NCI-H748 treated with DMSO at 0.1 percent for 48 hours (cell line): ENCODE measurements around the gene SGMS1.
"Not testable (repeated sequence)": the region's sequence is repeated elsewhere in the genome, so short reads cannot be mapped to it uniquely, and the experiment has no call there.

Source experiments
- DNase-seq: peaks from one replicate; lab custom pipeline; 2025; lab: John Stamatoyannopoulos, UW

Gene SGMS1

GRCh38 chr10:50304660-50305059, 319.1 kb downstream of the SGMS1 start:
- no peak for DNase-seq

GRCh38 chr10:50299948-50300669, 323.6 kb downstream of the SGMS1 start:
- DNase-seq = no peak

- no peak for DNase-seq
These were observed 328.4 kb downstream of the SGMS1 start for GRCh38 chr10:50295367-50295766.

- DNase-seq = no peak
These were observed 329.2 kb downstream of the SGMS1 start for GRCh38 chr10:50294582-50294981.

GRCh38 chr10:50293513-50294313, 330.0 kb downstream of the SGMS1 start:
- no peak for DNase-seq

GRCh38 chr10:50291261-50291850, 332.4 kb downstream of the SGMS1 start:
- no peak for DNase-seq

- DNase-seq = no peak
These were observed 334.6 kb downstream of the SGMS1 start for GRCh38 chr10:50289196-50289595.

GRCh38 chr10:50286996-50287803, 336.6 kb downstream of the SGMS1 start:
- DNase-seq = no peak

GRCh38 chr10:50286517-50286916, 337.2 kb downstream of the SGMS1 start:
- DNase-seq = no peak

GRCh38 chr10:50281967-50282522, 341.7 kb downstream of the SGMS1 start:
- DNase-seq = no peak

- DNase-seq = no peak
These were observed 342.4 kb downstream of the SGMS1 start for GRCh38 chr10:50281210-50281966.

- DNase-seq = no peak
These were observed 343.5 kb downstream of the SGMS1 start for GRCh38 chr10:50280049-50280841.

GRCh38 chr10:50279489-50279888, 344.3 kb downstream of the SGMS1 start:
- DNase-seq = no peak

- no peak for DNase-seq
These were observed 348.0 kb downstream of the SGMS1 start for GRCh38 chr10:50275650-50276235.

GRCh38 chr10:50272531-50272930, 351.2 kb downstream of the SGMS1 start:
- no peak for DNase-seq

- no peak for DNase-seq
These were observed 352.0 kb downstream of the SGMS1 start for GRCh38 chr10:50271564-50272250.

- DNase-seq = not testable (repeated sequence)
These were observed 355.9 kb downstream of the SGMS1 start for GRCh38 chr10:50267877-50268276.

- not testable (repeated sequence) for DNase-seq
These were observed 361.1 kb downstream of the SGMS1 start for GRCh38 chr10:50262625-50263024.

GRCh38 chr10:50260791-50261281, 362.9 kb downstream of the SGMS1 start:
- no peak for DNase-seq
